GM18526 (cell line): ENCODE measurements around the gene MACROD1.

Experiments
- POLR2A ChIP-seq: IDR thresholded peaks from 3 replicates; pipeline ENCODE4 v1.6.1; 2011; ENCODE audit not compliant: insufficient read length; ENCODE audit errors: extremely low read depth

Gene MACROD1

GRCh38 chr11:63969461-63969860 is 196.5 kb downstream of the MACROD1 start:
- TF ChIP-seq POLR2A, result no peak

GRCh38 chr11:63966444-63966843 is 199.5 kb downstream of the MACROD1 start:
- no peak for TF ChIP-seq POLR2A

- TF ChIP-seq POLR2A, result no peak
These were observed 204.1 kb downstream of the MACROD1 start for GRCh38 chr11:63961608-63962412.

GRCh38 chr11:63958008-63958407 is 207.9 kb downstream of the MACROD1 start:
- TF ChIP-seq POLR2A, result no peak

DNA sequence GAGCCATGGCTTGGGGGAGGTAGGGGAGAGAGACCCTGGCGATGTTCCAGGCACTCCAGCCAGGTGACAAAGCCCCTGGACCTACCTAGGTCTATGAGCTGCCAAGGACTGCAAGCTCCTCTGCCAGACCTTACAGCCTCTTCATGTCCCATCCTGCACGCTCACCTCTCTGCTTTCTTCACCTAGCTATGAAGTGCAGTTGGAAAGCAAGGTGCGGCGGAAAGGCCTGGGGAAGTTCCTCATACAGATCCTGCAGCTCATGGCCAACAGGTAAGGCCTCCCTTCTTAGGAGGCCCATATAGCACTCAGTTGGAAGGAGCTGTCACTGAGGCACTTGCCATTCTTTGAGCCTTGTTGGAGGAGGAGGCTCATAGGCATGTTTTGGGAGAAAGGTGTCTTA is 213.3 kb downstream of the MACROD1 start:
- no peak for TF ChIP-seq POLR2A

- no peak for TF ChIP-seq POLR2A
These were observed 214.0 kb downstream of the MACROD1 start for GRCh38 chr11:63951779-63952536.
